ENCODE data around the gene ACTN3. TPM values are rescaled to one million over a fixed set of nuclear protein-coding genes. Genes with fewer than 3 reads are reported as not detected.
A peak's percentile ranks its signal among the peaks of the same experiment; 100 is the strongest.

The ACTN3 gene
- total RNA-seq, 1 experiment from 2014 or later: 18.5 TPM

DNA sequence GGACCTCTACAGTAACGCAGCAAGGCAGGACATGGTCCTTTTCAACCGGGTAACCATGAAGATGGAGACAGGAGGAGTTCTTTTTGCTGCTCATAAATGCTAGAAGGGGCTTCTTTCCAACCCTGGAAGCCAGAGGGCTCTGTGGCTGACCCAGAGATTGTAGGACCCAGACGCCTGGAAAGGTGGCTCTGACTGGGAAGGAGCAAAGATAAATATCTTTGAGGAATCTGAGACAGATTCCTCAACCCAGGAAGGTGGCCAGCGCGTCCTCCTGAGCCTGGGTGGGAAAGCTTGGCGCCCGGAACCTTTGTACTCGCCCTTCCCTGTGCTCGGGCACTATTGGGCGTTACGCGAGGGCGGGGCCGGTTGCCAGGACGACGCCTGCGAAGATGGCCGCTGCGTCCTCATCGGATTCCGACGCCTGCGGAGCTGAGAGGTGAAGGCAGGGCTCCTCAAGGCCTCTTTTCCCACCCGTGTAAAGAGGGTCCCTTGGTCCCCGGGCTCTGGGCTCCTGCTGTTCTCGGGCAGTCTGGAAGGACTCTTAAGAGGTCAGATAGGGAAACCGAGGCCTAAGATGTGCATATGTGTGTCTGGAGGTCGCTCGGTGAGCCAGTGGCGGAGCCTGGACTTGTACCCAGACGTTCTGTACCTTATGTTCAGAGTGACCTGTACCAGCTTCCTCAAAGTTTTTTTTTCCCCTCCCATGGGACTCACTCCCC, 36.3 kb upstream of the ACTN3 start, which contains the start of gene BBS1 (continued):
- TF ChIP-seq, protein P1, sequence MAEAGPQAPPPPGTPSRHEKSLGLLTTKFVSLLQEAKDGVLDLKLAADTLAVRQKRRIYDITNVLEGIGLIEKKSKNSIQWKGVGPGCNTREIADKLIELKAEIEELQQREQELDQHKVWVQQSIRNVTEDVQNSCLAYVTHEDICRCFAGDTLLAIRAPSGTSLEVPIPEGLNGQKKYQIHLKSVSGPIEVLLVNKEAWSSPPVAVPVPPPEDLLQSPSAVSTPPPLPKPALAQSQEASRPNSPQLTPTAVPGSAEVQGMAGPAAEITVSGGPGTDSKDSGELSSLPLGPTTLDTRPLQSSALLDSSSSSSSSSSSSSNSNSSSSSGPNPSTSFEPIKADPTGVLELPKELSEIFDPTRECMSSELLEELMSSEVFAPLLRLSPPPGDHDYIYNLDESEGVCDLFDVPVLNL (CRISPR knock-in tag; IDR thresholded peaks at IDR 0.05; ENCODE audit: borderline replicate concordance, low read depth): peak; percentile 30; the same call in 1 of the 2 replicates
- TF ChIP-seq ATF2 (CRISPR knock-in tag; IDR thresholded peaks at IDR 0.05; ENCODE audit: borderline replicate concordance, low read depth) (0 out of 2 replicates have a peak, but pooled peaks have one; percentile 28), TEAD4 (CRISPR knock-in tag; IDR thresholded peaks at IDR 0.05) (no peak), SMAD4 (CRISPR knock-in tag; IDR thresholded peaks at IDR 0.05) (no peak), ELF4 (CRISPR knock-in tag; IDR thresholded peaks at IDR 0.05; ENCODE audit: low read depth) (no peak), NFYB (CRISPR knock-in tag; conservative IDR thresholded peaks at IDR 0.05; ENCODE audit: low read depth) (peak; percentile 35; the same call in 1 of the 2 replicates), JAZF1 (CRISPR knock-in tag; IDR thresholded peaks at IDR 0.05) (no peak), MLX (CRISPR knock-in tag; IDR thresholded peaks at IDR 0.05) (no peak), CTCF (IDR thresholded peaks at IDR 0.05) (no peak), NR1H2 (CRISPR knock-in tag; IDR thresholded peaks at IDR 0.05) (no peak), ZNF219 (CRISPR knock-in tag; IDR thresholded peaks at IDR 0.05; ENCODE audit: borderline replicate concordance) (no peak), ZNF317 (CRISPR knock-in tag; IDR thresholded peaks at IDR 0.05; ENCODE audit: borderline replicate concordance, low read depth) (no peak), AFF4 (CRISPR knock-in tag; IDR thresholded peaks at IDR 0.05; ENCODE audit: borderline replicate concordance) (no peak), ETV6 (CRISPR knock-in tag; IDR thresholded peaks at IDR 0.05) (peak; percentile 92), ZNF232 (CRISPR knock-in tag; IDR thresholded peaks at IDR 0.05) (0 out of 2 replicates have a peak, but pooled peaks have one; percentile 17), FOXP4 (CRISPR knock-in tag; IDR thresholded peaks at IDR 0.05) (peak; percentile 66), FOXP1 (CRISPR knock-in tag; IDR thresholded peaks at IDR 0.05; ENCODE audit: borderline replicate concordance) (peak; percentile 72; the same call in 1 of the 2 replicates), HMGXB4 (CRISPR knock-in tag; IDR thresholded peaks at IDR 0.05) (no peak), CREB1 (CRISPR knock-in tag; IDR thresholded peaks at IDR 0.05) (no peak)
- TF ChIP-seq, protein P2, sequence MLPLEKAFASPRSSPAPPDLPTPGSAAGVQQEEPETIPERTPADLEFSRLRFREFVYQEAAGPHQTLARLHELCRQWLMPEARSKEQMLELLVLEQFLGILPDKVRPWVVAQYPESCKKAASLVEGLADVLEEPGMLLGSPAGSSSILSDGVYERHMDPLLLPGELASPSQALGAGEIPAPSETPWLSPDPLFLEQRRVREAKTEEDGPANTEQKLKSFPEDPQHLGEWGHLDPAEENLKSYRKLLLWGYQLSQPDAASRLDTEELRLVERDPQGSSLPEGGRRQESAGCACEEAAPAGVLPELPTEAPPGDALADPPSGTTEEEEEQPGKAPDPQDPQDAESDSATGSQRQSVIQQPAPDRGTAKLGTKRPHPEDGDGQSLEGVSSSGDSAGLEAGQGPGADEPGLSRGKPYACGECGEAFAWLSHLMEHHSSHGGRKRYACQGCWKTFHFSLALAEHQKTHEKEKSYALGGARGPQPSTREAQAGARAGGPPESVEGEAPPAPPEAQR (CRISPR knock-in tag; IDR thresholded peaks at IDR 0.05): no peak
- TF ChIP-seq, protein P3, sequence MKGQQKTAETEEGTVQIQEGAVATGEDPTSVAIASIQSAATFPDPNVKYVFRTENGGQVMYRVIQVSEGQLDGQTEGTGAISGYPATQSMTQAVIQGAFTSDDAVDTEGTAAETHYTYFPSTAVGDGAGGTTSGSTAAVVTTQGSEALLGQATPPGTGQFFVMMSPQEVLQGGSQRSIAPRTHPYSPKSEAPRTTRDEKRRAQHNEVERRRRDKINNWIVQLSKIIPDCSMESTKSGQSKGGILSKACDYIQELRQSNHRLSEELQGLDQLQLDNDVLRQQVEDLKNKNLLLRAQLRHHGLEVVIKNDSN (CRISPR knock-in tag; IDR thresholded peaks at IDR 0.05): 0 out of 2 replicates have a peak, but pooled peaks have one; percentile 29
